ENCODE data around the gene JAM3.

DNA sequence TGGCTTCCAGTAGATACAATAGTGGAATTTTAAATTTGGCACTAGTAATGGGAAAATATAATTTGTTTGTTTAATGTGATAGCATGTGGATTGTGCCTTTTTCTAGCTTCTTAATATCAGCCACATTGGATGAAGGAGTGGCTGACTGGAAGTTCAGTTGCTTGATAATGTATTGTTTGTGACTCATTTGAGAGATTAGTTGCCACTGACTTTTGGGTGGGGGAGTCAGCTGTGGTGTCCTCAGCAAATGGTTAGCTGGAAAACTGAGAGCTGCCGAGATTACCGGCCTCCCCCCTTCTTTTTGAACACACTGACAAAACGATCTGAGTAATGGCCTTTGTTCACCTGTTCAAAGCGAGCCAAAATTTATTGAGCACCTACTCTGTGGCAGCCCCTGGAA, 5.5 kb downstream of the JAM3 start:
- TF ChIP-seq, protein P1, sequence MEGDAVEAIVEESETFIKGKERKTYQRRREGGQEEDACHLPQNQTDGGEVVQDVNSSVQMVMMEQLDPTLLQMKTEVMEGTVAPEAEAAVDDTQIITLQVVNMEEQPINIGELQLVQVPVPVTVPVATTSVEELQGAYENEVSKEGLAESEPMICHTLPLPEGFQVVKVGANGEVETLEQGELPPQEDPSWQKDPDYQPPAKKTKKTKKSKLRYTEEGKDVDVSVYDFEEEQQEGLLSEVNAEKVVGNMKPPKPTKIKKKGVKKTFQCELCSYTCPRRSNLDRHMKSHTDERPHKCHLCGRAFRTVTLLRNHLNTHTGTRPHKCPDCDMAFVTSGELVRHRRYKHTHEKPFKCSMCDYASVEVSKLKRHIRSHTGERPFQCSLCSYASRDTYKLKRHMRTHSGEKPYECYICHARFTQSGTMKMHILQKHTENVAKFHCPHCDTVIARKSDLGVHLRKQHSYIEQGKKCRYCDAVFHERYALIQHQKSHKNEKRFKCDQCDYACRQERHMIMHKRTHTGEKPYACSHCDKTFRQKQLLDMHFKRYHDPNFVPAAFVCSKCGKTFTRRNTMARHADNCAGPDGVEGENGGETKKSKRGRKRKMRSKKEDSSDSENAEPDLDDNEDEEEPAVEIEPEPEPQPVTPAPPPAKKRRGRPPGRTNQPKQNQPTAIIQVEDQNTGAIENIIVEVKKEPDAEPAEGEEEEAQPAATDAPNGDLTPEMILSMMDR (IDR thresholded peaks at IDR 0.05), result no peak
- TF ChIP-seq EP300 (IDR thresholded peaks at IDR 0.05) (no peak), POLR2A (IDR thresholded peaks at IDR 0.05) (no peak)
